DND-41 (cell line): Measurements from ENCODE around the gene TNPO3.

ENCODE experiments used
- CTCF ChIP-seq: IDR thresholded peaks from 2 replicates; pipeline ENCODE4 v1.5.1; 2012; ENCODE audit warnings: borderline replicate concordance, low read length, moderate library complexity, mild to moderate bottlenecking; ENCODE audit not compliant: poor library complexity, severe bottlenecking; ENCODE audit errors: extremely low read depth
- EZH2 ChIP-seq: IDR thresholded peaks from 3 replicates; pipeline ENCODE4 v1.6.1; 2012; ENCODE audit warnings: borderline replicate concordance, low read depth, mild to moderate bottlenecking, moderate library complexity, low read length, inconsistent platforms; ENCODE audit not compliant: severe bottlenecking

- TF ChIP-seq CTCF: no peak
- no peak for TF ChIP-seq EZH2
Measured at GRCh38 chr7:129094501-129094900, 39.6 kb upstream of the TNPO3 start.
